Lower leg skin (tissue), 3 donors: Measurements from ENCODE around the gene CCSER1.

ENCODE experiments used
- CTCF ChIP-seq, 3 donors: fragments of 450-650 bp; IDR thresholded peaks; one replicate each; pipeline ENCODE4 v1.5.1; 2016; ENCODE audit warnings: antibody characterized with exemption in 3 of 3, mild to moderate bottlenecking in 3 of 3, moderate library complexity in 2 of 3
- POLR2A ChIP-seq, 2 donors: fragments of 450-650 bp; IDR thresholded peaks; one replicate each; pipeline ENCODE4 v1.6.1; 2016 to 2017; ENCODE audit warnings: antibody characterized with exemption in 2 of 2, mild to moderate bottlenecking in 1 of 2, moderate library complexity in 1 of 2

GRCh38 chr4:90234916-90235547 lies 107.8 kb downstream of the CCSER1 start:
- TF ChIP-seq CTCF (IDR thresholded peaks at IDR 0.05), result no peak
- no peak for TF ChIP-seq POLR2A (IDR thresholded peaks at IDR 0.05)
